ENCODE measurements around the gene MAB21L4.

MAB21L4 gene

DNA sequence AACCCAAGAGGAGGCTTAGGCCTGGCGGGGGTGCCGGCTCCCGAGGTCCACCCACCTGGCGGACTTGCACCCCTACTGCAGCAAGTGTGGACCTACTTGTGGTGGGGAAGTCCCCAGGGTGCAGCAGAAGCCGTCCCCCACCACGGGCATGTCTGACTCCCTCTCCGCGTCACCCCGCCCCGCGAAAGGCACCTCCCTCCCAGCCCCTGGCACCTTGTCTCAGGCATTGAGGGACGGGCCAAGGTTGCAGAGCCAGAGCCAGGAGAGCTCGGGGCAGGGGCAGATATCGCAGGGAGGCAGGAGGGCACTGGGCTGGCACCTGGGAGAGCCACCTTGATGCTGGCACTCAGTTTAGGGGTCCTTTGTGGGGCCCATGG, 29.2 kb upstream of the MAB21L4 start:
- no peak for DNase-seq

DNA sequence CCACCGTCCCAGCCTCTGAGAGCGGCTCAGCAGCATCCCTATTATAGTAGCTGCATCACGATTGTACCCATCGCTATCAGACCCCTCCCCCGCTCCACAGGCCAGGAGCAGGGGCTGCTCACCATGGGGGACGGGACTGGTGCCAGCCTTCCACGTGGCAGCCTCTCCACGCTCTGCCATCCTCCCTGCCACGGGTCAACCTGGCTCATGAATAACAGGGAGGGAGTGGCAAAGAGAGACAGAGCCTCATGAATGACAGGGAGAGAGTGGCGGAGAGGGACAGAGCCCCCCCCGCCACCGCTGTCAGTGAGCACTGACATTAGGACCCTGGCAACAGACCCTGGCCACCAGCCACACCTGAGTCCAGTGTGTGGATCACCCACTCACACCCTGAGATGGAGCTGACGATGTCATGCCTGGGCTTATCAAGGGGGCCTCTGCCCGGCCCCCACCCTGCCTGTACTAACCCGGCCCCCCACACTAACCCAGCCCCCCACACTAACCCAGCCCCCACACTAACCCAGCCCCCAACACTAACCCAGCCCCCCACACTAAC, 27.1 kb upstream of the MAB21L4 start:
- DNase-seq: no peak

DNA sequence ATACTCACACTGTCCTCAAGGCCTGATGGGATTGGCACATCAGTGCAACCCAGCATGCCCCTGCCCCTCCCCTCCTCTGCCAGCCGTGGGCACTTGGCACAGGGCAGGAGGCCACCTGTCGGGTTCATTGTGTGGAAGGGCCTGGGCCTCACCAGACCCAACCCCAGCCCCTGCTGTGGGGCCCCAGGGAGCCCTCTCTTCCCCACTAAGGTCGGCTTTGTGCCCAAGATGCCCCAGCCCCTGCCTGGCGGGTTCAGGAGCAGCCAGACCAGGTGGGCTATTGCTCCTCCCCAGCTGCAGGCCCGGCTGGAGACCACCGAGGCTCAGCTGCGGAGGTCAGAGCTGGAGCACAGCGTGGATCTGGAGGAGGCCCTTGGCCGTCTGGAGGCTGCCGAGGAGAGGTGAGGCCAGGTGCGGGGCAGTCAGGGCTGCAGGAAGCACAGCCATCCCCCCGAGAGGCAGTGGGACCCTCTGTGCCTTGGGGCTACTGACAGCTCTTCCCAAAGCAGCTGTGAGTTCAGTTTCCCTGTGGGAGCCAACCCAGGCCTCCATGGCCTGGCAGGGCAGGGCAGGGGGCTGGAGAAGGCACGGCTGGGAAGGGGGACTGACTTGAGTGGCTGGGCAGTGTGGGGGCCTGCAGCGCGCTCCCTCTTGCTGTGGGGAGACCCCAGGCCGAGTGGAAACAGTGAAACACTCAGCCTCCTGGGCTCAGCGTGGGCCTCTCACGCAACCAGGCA, 26.5 kb upstream of the MAB21L4 start:
- no peak for DNase-seq

DNA sequence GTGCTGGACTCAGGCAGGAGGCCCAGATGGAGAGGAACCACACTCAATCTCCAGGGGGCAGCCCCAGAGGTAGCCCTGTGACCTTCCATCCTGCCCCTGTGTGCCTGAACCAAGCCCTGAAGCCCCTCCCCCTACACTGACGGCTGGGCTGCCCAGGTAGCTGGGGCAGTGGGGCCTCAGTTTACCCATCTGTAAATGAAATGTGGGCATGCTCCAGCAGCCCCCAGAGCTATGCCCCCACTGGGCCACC, 26.0 kb upstream of the MAB21L4 start:
- DNase-seq: no peak

DNA sequence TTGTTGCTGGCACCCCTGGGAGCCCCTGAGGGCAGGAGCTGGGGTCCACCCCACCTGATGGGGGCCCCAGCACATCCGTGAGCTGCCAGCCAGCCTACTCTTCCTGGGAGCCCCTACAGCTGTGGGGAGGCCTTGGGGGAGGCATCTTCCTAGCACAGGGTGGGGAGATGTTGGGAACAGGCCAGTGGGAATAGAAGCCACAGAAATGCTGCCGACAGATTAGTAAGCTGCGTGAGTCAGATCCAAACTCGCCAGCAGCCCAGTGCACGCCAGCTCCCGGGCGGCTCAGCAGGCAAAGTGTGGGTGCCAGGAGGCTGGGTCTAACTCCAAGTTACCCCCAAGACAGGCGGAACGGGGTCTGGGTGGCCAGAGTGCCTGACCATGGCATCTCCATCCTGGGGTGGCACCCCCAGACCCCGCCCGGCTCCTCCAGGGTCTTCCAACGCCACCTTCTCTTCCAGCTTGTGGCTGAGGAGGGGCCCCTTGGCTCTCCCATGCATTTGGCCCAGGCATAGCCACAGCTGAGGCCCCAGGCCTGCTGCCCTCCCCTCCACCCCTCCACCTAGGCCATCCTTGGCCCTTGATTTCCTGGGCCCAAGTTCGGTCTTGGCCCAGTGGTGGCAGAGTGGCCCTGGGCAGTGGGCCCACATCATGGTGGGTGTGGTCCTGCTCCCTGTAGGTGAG, 25.5 kb upstream of the MAB21L4 start:
- no peak for DNase-seq

DNA sequence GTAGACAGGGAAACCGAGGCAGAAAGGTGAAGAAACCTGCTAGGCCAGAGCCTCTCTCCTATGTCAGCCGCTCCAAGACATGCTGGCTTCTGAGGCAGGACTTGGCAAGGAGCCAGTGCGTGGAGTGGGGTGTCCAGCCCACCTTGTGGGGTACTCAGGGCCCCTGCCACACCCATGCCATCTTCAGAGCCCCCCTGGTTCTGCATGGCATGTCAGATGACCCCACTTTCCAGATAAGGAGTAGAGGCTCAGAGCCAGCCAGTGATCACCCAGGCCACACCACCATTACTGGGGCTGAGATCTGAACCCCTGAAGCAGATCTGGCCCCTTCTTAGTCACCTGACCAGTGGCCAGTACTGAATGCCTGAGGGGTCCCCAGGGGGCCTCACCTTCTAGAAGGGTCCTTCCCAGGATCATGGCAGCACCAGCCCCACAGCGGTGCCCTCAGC, 24.9 kb upstream of the MAB21L4 start:
- no peak for DNase-seq

DNA sequence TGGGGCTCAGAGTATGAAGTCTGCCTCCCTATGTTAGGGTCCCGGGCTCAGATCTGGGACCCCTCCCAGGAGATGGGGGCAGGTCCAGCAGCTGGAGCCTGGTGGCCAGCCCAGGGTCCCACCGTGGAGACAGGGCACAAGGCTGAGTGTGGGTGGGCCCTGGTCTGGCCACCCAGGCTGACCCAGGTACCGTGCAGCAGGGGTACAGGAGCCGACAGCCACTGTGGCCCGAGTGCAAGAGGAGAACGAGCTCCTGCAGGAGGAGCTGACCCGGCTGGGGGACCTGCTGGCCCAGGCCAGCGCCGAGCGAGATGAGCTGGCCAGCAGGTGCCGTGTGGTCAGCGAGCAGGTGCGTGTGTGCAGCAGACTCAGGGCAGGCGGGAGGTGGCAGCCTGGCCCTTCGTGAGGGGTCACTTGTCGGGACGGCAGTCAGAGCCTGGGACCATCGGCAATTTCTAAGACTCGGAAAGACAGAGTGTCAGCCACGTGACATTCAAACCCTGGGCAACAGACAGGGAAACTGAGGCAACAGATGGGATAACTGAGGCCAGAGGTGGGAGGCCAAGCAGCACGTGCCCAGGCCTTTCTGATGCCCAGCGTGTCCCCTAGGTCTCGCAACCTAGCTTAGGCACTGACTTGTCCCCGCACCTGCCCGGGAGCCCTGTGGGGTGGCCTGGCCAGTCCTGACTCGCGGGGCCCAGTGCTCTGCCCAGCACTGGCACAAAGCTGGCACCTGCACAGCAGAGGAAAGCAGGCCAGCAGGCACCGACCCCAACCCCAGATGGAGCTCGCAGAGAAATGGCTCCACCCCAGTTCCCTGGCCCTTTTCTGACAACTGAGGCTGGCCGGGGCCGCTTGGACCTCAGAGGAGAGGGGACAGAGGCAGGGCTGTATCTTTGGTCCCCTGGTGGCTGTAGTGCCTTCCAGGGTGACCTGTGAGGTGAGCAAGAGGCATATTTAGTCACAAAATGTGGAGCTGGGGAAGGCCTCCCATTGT, 24.1 kb upstream of the MAB21L4 start:
- no peak for DNase-seq

DNA sequence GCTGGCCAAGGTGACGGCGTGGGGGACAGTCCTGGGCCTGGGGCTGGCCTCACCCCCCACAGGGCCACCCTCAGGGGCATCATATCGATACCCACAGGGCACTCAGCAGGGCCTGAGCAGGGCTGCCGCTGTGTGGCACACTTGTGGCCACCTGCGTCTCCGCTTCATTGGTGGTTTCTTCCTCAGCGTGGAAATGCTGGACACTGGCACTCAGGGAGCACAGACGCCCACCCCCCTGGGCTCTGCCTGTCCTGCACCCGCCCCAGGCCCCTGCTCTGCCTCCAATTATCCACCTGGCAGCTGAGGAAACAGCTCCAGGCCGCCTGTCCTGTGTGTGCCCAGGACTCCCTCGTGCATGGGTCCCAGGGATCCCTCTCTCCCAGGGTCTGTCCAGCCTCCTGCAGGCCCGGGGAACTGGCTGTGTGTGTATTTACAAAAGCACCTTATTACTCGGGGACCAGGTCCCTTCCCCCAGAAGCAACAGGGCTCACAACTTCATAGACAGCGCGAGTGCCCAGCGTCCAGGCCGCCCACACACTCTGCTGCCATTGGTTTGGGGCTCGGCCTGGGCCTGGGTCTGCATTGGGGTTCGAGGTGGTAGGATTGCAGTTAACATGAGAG, 23.3 kb upstream of the MAB21L4 start:
- no peak for DNase-seq

DNA sequence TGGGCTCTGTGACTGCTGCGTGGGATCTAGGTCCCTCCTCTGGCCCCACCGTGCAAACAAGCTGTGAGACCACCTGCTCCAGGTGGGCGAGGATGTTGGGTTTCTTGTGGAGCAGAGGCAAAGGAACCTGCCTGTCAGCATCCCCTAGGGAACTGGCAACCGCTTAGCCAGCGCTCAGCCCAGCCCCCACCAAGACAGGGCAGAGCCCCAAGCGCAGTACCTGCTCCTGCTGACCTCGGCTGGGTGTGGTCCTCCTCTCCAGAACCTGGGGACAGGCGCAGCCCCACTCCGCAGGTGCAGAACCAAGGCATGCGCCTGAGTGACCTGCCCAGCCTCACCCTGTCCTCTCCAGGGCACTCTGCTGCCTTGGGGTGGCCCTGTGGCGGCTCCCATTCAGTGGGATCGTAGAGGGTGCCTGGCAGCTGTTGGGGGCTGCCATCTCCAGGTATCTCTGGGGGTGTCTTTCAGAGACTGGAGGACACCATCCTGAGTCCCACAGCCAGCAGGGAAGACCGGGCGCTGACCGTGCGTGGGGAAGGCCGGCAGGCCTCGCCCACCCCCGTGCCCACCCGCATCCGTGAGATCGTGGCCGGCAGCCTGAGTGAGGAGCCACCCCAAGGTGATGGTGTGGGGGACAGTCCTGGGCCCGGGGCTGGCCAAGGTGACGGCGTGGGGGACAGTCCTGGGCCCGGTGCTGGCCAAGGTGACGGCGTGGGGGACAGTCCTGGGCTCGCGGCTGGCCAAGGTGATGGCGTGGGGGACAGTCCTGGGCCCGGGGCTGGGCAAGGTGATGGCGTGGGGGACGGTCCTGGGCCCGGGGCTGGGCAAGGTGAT, 22.5 kb upstream of the MAB21L4 start:
- DNase-seq: no peak

DNA sequence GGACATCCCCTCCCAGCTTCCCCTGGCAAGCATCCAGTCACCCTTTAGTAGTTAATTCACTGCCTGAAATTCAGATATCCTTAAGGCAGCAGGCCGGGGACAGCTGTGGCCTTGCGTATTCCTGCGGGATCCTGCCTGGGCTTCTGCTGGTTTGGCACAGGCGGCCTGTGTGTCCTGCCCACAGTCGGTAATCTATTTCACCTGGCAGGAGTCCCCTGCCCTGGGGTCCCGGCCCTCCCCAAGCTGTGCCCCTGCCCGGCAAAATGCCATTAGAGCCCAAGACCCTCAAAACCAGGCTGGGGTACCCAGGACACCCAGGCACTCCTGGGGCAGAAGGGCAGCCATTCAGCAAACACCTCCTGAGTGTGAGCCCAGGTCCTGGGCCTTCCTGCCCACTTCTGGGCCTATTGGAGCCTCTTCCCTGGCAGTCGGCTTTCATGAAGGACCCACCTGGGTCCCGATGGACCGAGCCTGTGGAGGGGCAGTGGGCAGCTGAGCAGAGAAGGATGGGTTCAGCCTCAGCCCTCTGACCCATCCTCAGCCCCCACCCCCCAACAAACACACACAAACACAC, 21.8 kb upstream of the MAB21L4 start:
- DNase-seq: no peak

DNA sequence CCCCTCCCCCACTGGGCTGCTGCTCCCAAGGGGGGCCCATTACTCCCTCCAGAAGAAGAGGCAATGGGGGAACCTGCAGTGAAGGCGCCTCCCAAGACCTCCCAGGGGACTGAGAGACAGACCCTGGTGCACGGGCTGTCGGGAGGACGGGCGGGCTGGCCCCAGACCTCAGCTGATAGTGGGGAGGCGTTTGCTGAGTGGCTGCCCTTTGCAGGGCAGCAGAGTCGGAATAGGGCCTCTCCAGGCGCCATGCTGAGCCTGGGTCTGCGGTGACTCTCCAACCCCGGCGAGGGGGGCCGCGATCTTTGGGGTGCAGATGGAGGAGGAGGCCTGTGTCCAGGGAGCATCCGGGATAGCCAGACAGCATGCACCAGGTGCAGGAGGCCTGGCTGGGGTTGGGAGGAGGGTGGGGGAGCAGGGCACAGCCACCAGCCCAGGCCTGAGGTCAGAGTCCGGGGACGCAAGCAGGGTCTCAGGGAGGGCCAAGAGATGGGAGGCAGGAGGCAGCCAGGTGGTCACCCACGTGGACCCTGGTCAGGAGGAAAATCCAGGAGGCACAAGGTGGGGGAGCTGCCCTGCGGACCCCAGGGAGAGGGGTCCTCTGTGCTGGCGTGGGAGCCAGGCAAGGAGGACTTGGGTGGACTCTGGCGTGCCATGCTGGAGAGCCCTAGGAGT, 21.2 kb upstream of the MAB21L4 start:
- DNase-seq: no peak

DNA sequence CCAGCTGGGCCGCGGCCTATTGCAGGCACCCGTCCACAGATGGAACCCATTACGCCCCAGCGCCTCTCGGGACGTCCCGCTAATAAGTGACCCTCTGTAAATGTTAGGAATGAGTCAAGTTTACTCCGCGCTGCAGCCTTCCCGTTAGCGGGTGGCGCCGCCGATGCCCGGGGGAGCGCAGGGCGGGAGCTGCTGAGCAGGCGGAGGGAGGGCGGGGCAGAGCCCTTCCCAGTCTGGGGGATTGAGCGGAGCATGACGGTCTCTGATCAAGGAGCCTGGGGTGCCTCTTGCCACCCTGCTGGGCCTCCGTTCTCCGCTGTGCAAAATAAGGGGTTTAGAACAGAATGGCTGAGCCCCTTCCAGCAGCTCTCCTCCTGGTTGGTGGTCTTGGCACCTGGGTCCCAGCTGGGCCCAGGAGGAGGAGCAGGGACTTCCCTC, 20.6 kb upstream of the MAB21L4 start:
- no peak for DNase-seq

DNA sequence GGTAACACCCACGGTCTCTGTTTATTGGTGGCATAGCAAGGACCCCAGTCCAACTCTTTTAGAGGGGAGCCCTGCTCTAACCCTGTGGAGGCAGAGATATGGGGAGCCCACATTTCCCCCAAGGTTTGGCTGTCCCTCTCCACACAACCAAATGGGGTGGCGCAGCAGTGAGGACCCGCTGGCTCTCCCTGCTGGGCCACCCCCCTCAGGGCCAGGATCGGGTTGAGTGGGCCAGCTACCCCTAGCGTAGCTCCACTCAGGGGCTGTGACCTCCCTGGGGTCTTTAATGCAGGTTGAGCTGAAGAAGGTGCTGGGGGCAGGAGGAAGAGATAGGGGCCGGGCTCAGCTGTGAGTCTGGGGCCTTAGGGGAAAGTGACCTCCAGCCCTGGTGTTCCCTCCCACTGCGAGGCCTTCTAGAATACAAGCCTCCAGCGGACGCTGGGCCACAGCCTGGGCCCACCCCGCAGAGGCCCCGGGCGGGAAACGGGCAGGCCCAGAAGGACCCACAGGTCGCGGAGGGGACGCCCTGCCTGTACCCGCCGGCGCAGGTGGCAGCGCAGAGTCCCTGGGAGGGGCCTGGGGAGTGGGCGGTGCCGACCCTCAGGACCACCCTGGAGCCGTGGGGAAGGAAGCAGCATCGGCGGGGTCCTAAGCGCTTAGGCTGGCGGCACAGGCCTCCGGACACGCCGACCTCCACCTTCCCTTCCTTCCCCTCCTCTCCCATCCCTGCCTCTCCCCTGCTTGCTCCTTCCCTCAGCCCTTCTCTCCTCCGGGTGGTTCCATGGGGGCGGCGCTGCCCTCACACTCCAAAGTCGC, 19.8 kb upstream of the MAB21L4 start:
- DNase-seq: no peak

DNA sequence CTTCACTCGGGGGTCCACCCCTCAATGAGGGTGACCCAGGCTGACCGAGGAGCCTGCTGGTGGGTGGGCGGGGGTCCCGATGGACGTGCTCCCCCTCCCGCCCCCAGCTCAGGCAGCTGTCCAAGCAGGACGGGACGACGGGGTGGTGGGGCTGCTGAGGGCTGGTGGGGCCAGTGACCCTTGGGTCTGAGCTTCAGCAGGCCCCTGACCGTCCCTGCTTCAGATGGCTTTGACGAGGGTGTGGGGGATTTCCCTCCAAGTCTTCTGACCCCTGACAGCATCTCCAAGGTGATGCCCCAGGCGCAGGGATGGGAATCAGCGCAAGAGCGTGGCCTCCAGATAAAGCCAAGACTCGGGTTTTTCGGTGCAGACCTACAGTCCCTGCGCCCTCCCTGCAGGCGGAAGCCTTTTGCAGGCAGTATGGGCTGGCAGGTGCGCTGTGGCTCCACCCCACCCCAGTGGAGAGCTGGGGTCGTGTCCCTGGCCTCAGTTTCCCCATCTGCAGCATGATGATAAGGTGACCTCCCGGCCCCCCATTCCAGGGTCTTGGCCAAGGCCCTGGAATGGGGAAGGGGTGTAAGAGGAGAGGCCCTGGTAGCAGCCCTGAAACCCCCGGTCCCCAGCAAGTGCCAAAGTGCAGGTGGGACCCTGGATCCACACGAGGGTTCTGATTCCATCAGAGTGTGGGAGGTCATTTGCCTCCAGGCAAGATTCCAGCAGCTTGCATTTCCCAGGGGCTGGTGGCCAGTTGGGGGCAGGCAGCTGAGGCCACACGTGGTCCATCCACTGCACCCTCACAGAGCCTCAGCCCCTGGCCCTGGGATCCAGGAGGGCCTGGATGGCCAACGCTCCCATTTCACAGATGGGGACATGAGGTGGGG, 18.9 kb upstream of the MAB21L4 start:
- no peak for DNase-seq

DNA sequence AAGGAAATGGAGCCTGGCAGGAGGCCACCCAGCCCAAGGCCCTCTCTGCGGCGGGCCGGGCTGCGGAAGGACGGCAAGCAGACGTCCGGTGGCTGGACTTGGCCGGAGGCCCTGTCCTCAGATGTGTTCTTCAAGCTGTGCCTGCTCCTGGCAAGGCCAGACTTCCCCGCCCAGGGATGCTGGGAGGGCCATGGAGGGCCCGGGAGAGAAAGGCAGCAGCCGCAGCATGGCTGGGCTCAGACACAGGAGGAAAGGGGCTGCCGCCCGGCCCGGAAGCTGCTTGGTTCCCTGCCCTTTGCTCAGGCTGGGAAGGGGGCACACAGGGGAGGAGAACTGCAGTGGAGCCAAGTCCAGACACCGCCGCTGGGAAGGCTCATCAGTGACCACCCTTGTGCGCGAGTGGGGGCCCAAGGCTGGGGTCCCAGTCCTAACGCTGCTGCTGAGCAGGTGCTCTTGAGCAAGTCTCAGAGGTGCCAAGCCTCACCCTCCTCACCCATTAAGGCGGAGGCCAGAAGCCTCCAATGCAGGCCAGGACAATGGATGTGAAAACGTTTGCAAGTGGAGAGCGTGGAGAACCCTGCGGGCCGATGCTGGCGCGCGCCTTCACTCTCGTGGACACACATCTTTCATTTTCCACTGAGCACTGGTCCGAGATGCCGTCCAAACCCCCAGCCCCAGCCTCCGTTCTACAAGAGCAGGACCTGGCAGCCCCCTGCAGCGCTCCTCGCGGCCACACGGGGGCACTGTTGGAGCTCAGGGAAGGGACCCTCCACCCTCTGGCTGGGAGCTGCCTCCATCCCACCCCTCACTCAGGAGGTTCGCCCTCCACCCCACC, 18.1 kb upstream of the MAB21L4 start:
- DNase-seq: peak; percentile 5 to 39

DNA sequence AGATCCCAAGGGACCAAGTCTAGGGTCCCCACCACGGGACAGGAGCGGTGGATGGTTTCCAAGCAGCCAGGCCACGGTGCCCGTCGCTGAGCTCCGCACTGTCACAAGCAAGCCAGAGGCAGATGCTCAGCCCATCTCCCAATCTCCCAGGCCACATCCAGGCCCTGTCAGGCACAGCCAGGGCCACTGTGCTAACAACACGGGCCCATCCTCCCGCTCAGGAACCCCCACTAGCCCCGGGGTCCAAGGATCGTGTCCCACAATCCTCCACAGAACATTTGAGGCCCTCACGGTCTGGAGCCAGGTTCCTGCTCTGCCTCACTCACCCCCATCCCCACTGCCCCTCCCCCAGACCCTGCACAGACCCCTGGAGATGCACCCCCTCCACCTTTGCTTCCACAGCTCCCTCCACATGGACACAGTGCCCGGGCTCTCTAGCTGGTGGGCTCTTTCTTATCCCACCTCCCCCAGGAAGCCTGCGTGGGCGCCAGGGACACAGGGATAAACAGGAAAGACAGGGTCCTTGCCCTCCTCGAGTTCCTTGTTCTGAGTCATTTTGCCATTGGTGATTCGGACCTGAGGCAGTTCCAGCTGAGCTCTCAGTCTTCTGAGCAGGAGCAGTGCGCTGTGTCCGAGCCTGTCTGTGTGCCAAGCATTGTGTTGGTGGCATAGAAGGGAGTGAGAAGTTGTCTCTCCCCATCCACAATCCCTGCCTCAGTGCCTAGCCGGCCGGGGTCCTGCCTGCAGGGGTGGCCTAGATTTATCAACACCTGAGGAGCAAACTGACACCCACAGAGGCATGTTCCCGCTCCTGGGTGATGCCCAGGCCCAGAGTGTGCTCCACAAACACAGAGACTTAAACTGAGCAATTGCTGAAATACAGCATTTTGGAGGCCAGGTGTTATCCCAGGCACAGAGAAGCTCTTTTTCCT, 17.2 kb upstream of the MAB21L4 start:
- DNase-seq: no peak
